ENCODE results near the gene RPL37A. TPM values are rescaled to one million over a fixed set of nuclear protein-coding genes. Genes with fewer than 3 reads are reported as not detected.

RPL37A gene
- total and polyA plus RNA-seq, 4 donors, result 494 to 1,757 (median 1,250) TPM

DNA sequence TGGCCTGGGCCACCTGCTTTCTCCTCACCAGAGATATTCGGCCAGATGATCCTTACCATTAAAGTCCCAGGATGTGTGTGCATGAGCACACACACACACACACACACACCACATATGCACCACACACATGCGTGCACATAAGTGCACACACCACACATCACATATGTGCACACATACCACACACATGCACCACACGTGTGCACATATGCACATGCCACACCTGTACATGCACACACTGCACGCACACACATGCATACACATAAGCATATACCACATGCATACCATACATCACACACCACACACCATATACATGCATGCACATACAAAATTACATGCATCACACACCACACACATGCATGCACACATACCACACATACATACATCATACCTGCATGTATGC is 38.7 kb downstream of the RPL37A start:
- H3K36me3 ChIP-seq (ENCODE audit: control insufficient read depth in 4 of 4, insufficient read depth in 3 of 4, low read depth in 1 of 4, low read length in 3 of 4), result no peaks in the 10 kb centered on the region
- 91% methylated on average over 4 of the region's 4 CpGs for WGBS
- no peaks in the 10 kb centered on the region for H3K9me3 ChIP-seq (ENCODE audit: control insufficient read depth in 4 of 4, low read length in 3 of 4)
- no peak overlapping the region for H3K27ac ChIP-seq (ENCODE audit: low read depth in 1 of 2, low read length in 2 of 2)
- H3K27me3 ChIP-seq (ENCODE audit: control insufficient read depth in 4 of 4, insufficient read depth in 4 of 4, low read length in 3 of 4), result no peaks in the 10 kb centered on the region
- no peak for DNase-seq (ENCODE audit: low spot score)
- H3K9ac ChIP-seq (ENCODE audit: low read depth in 1 of 2, low read length in 2 of 2), result no peak overlapping the region
- H3K4me1 ChIP-seq (ENCODE audit: control insufficient read depth in 4 of 4, insufficient read depth in 4 of 4, low read length in 3 of 4), result peaks cover 5 to 31% (median 17%) of the 10 kb centered on the region in 4 donors
- TF ChIP-seq FOXA1 (IDR thresholded peaks at IDR 0.05), result no peak
- no peak for TF ChIP-seq GABPA (IDR thresholded peaks at IDR 0.05 in 1 of 2, conservative IDR thresholded peaks at IDR 0.05 in 1 of 2)
- no peak for TF ChIP-seq HNF4A (conservative IDR thresholded peaks at IDR 0.05)
- TF ChIP-seq, protein P1, sequence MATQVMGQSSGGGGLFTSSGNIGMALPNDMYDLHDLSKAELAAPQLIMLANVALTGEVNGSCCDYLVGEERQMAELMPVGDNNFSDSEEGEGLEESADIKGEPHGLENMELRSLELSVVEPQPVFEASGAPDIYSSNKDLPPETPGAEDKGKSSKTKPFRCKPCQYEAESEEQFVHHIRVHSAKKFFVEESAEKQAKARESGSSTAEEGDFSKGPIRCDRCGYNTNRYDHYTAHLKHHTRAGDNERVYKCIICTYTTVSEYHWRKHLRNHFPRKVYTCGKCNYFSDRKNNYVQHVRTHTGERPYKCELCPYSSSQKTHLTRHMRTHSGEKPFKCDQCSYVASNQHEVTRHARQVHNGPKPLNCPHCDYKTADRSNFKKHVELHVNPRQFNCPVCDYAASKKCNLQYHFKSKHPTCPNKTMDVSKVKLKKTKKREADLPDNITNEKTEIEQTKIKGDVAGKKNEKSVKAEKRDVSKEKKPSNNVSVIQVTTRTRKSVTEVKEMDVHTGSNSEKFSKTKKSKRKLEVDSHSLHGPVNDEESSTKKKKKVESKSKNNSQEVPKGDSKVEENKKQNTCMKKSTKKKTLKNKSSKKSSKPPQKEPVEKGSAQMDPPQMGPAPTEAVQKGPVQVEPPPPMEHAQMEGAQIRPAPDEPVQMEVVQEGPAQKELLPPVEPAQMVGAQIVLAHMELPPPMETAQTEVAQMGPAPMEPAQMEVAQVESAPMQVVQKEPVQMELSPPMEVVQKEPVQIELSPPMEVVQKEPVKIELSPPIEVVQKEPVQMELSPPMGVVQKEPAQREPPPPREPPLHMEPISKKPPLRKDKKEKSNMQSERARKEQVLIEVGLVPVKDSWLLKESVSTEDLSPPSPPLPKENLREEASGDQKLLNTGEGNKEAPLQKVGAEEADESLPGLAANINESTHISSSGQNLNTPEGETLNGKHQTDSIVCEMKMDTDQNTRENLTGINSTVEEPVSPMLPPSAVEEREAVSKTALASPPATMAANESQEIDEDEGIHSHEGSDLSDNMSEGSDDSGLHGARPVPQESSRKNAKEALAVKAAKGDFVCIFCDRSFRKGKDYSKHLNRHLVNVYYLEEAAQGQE (IDR thresholded peaks at IDR 0.05), result no peak
- no peak for TF ChIP-seq NR2F2 (IDR thresholded peaks at IDR 0.05)
- no peak for TF ChIP-seq YY1 (IDR thresholded peaks at IDR 0.05)
- no peak for TF ChIP-seq ATF3 (IDR thresholded peaks at IDR 0.05)
- TF ChIP-seq CTCF (IDR thresholded peaks at IDR 0.05; ENCODE audit: low read depth, low read length, missing input control), result no peak
- TF ChIP-seq JUND (IDR thresholded peaks at IDR 0.05), result no peak
- no peak for TF ChIP-seq RXRA (IDR thresholded peaks at IDR 0.05)
- TF ChIP-seq EGR1 (IDR thresholded peaks at IDR 0.05; ENCODE audit: low read depth in 2 of 2), result no peak
- no peak for TF ChIP-seq FOXA2 (IDR thresholded peaks at IDR 0.05)
- no peak for TF ChIP-seq MAX (IDR thresholded peaks at IDR 0.05)
- TF ChIP-seq SP1 (IDR thresholded peaks at IDR 0.05), result no peak
- TF ChIP-seq RAD21 (IDR thresholded peaks at IDR 0.05), result no peak
- TF ChIP-seq HNF4G (IDR thresholded peaks at IDR 0.05), result no peak
- no peak for TF ChIP-seq ZBTB33 (IDR thresholded peaks at IDR 0.05)
- no peak for TF ChIP-seq TAF1 (conservative IDR thresholded peaks at IDR 0.05)
- no peak overlapping the region for H3K4me3 ChIP-seq (ENCODE audit: low read depth in 1 of 3, low read length in 3 of 3)

All from liver (tissue), 9 donors.